ENCODE measurements around the gene MRPL36.

GRCh38 chr5:1806974-1807373, 7.3 kb upstream of the MRPL36 start:
- TF ChIP-seq POLR2A (IDR thresholded peaks at IDR 0.05), result no peak
- TF ChIP-seq, protein P1, sequence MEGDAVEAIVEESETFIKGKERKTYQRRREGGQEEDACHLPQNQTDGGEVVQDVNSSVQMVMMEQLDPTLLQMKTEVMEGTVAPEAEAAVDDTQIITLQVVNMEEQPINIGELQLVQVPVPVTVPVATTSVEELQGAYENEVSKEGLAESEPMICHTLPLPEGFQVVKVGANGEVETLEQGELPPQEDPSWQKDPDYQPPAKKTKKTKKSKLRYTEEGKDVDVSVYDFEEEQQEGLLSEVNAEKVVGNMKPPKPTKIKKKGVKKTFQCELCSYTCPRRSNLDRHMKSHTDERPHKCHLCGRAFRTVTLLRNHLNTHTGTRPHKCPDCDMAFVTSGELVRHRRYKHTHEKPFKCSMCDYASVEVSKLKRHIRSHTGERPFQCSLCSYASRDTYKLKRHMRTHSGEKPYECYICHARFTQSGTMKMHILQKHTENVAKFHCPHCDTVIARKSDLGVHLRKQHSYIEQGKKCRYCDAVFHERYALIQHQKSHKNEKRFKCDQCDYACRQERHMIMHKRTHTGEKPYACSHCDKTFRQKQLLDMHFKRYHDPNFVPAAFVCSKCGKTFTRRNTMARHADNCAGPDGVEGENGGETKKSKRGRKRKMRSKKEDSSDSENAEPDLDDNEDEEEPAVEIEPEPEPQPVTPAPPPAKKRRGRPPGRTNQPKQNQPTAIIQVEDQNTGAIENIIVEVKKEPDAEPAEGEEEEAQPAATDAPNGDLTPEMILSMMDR (IDR thresholded peaks at IDR 0.05), result no peak
